GM06990 (cell line): ENCODE results near the gene RNASE9.
"Not testable (repeated sequence)": the region's sequence is repeated elsewhere in the genome, so short reads cannot be mapped to it uniquely, and the experiment has no call there.

Source experiments
- DNase-seq: peaks from one replicate; pipeline ENCODE4 v3.0.0-alpha.2; 2011; ENCODE audit not compliant: insufficient read length; ENCODE audit errors: extremely low read depth
- H3K27me3 ChIP-seq: replicated peaks from 2 replicates; pipeline ENCODE4 v1.6.0; 2011; ENCODE audit warnings: low read length; ENCODE audit not compliant: control insufficient read depth, insufficient read depth
- H3K36me3 ChIP-seq: 2 replicates; pipeline ENCODE4 v1.5.1; 2011; ENCODE audit warnings: low read length; ENCODE audit not compliant: control insufficient read depth, insufficient read depth
- H3K4me3 ChIP-seq: replicated peaks from 2 replicates; pipeline ENCODE4 v1.5.1; 2011; ENCODE audit warnings: low read depth, mild to moderate bottlenecking, control low read depth, low read length
- CTCF ChIP-seq: IDR thresholded peaks from 2 replicates; pipeline ENCODE4 v1.5.1; 2011; ENCODE audit warnings: low read length, control low read depth, mild to moderate bottlenecking, inconsistent platforms; ENCODE audit not compliant: insufficient read depth, poor library complexity, severe bottlenecking

RNASE9 gene

GRCh38 chr14:20583142-20583541 lies 22.3 kb upstream of the RNASE9 start:
- TF ChIP-seq CTCF = no peak
- Histone ChIP-seq H3K27me3 (no peaks in the 10 kb centered on the region), H3K4me3 (no peak overlapping the region), H3K36me3 (no peaks in the 10 kb centered on the region)
- DNase-seq = no peak

- TF ChIP-seq CTCF = no peak
- Histone ChIP-seq H3K27me3 (no peaks in the 10 kb centered on the region), H3K36me3 (no peaks in the 10 kb centered on the region), H3K4me3 (no peak overlapping the region)
- no peak for DNase-seq
Observed at GRCh38 chr14:20580242-20580641, 19.4 kb upstream of the RNASE9 start.

GRCh38 chr14:20578784-20579502 lies 18.1 kb upstream of the RNASE9 start:
- no peak for DNase-seq

GRCh38 chr14:20578325-20578724 lies 17.5 kb upstream of the RNASE9 start:
- H3K36me3 ChIP-seq = no peaks in the 10 kb centered on the region
- no peak for DNase-seq
- no peak overlapping the region for H3K4me3 ChIP-seq
- H3K27me3 ChIP-seq = no peaks in the 10 kb centered on the region
- no peak for TF ChIP-seq CTCF

More at GRCh38 chr14:20578784-20579502, 18.1 kb upstream of the RNASE9 start:
- Histone ChIP-seq H3K4me3 (no peak overlapping the region), H3K27me3 (no peaks in the 10 kb centered on the region), H3K36me3 (no peaks in the 10 kb centered on the region)
- no peak for TF ChIP-seq CTCF

- H3K4me3 ChIP-seq, H3K27me3 ChIP-seq, DNase-seq, H3K36me3 ChIP-seq: not testable (repeated sequence)
Observed at GRCh38 chr14:20572382-20572990, 11.6 kb upstream of the RNASE9 start.

GRCh38 chr14:20570720-20571119 lies 9.9 kb upstream of the RNASE9 start:
- H3K36me3 ChIP-seq, DNase-seq, H3K27me3 ChIP-seq, H3K4me3 ChIP-seq: not testable (repeated sequence)

- not testable (repeated sequence) for DNase-seq, H3K27me3 ChIP-seq, H3K36me3 ChIP-seq, H3K4me3 ChIP-seq
Observed at GRCh38 chr14:20569865-20570264, 9.0 kb upstream of the RNASE9 start.
